Measurements from ENCODE around the gene SPOP. TPM values are rescaled to one million over a fixed set of nuclear protein-coding genes. Genes with fewer than 3 reads are reported as not detected.
"Not testable (repeated sequence)": the region's sequence is repeated elsewhere in the genome, so short reads cannot be mapped to it uniquely, and the experiment has no call there.

SPOP gene
- total RNA-seq, 4 donors from 2014 or later = 33.7 to 73.5 (median 50.4) TPM

DNA sequence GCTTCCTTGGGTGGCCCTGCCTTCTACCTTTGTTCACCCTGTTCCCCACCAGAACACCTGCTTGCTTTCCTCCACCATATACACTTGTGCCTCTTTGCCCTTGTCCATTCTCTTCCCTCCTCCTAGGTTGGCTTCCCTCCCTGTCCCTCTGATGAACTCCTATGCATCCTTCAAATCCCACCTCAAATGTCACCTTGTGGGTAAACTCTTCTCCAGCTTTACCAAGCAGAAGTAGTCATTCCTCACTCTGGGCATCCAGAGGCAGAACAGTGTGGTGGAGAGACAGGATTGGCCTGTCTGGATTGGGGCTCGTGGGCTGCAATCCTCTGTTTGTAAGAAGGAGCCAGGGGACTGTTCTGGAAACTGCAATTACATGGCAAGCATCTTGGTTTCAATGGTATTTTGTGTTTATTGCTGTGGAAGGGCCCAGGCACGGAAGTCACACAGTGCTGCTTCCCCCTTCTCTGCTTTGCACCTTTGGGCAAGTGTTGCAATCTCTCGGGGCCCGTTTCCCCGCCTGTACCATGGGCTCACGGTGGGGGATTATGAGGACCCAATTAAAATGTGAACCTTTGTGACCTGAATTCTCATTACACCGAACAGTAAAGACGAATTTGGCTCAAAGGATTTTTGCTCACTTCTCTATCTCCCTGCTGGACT lies 124.1 kb downstream of the SPOP start:
- ATAC-seq (ENCODE audit: low FRiP score) = no peak
- no peak for DNase-seq (ENCODE audit: low spot score)
- TF ChIP-seq, protein P1, sequence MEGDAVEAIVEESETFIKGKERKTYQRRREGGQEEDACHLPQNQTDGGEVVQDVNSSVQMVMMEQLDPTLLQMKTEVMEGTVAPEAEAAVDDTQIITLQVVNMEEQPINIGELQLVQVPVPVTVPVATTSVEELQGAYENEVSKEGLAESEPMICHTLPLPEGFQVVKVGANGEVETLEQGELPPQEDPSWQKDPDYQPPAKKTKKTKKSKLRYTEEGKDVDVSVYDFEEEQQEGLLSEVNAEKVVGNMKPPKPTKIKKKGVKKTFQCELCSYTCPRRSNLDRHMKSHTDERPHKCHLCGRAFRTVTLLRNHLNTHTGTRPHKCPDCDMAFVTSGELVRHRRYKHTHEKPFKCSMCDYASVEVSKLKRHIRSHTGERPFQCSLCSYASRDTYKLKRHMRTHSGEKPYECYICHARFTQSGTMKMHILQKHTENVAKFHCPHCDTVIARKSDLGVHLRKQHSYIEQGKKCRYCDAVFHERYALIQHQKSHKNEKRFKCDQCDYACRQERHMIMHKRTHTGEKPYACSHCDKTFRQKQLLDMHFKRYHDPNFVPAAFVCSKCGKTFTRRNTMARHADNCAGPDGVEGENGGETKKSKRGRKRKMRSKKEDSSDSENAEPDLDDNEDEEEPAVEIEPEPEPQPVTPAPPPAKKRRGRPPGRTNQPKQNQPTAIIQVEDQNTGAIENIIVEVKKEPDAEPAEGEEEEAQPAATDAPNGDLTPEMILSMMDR (IDR thresholded peaks at IDR 0.05) = no peak

DNA sequence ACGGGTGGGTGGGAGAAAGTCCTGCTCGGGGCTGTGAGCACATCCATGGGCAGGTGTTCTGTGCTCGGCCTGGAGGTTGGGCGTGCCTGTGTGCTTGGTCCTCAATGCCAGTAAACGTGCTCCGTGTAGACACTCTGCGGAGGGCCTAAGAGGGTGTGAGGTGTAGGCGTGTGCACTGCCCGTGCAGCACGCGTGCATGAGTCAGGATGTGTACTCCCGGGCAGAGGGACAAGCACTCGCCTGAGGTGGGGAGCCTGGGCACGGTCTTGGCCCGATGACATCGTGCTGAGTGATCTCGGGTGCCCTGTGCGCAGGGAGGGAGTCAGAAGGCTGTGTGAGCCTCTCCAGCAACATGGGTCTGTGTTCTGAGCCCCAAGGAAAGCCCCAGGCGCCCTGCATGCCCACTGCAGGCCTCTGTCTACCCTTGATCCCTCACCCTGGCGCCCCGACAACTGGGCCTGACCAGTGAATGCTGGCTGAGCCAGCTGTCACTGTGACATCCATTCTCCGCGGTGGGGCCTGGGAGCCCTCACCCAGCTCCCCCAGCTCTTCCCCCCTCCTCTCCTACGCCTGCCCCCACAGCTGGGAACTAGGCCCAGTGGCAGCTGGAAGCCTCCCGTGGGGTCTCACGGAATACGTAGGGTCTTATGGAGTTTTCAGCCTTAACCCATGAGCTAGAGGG lies 125.7 kb downstream of the SPOP start:
- TF ChIP-seq, protein P1 (IDR thresholded peaks at IDR 0.05) = no peak
- no peak for DNase-seq (ENCODE audit: low spot score)
- ATAC-seq (ENCODE audit: low FRiP score) = no peak

DNA sequence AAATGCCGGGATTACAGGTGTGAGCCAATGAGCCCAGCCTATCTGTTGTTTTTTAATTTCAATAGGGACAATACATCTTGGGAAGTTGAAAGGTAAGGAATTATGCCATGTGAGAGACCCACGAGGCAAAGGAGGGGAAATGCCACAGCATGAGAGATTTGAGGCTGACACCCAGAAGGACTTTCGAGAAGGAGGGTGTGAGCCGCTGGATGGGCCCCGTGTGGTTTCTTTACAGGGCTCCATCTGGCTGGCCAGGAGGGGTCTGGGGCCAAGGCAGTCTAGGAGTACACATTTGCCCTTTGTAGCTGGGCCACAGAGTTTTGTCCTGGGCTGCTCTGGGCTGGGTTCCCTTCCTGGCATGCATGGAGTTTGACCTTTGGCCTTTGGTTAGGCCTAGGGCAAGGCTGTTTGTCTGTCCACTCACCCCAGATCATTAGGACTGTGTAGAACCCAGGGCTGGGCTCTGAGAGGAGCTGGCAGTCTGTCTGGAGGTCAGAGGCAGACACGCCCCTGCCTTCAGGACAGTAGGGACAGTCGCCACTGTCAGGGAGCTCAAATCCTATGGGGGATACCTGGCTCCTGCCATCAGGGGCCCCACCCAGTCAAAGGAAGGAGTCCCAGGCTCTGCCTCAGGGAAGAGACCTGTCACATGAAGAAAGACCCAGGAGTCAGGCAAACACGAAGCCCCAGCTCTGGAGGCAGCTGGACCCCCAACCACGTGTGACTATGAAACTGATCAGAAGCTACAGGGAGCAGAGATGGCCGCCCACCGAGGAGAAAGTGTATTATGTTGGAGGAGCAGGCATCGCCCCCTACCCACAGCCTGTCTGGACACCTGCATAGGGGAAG lies 126.5 kb downstream of the SPOP start:
- ATAC-seq (ENCODE audit: low FRiP score) = no peak
- no peak for DNase-seq (ENCODE audit: low spot score)
- TF ChIP-seq, protein P1 (IDR thresholded peaks at IDR 0.05) = no peak

DNA sequence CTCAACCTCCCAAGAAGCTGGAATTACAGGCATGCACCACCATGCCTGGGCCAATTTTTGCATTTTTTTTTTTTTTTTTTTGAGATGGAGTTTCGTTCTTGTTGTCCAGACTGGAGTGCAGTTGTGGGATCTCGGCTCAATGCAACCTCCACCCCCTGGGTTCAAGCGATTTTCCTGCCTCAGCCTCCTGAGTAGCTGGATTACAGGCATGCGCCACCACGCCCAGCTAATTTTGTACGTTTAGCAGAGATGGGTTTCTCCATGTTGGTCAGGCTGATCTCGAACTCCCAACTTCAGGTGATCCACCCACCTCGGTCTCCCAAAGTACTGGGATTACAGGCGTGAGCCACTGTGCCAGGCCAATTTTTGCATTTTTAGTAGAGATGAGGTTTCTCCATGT lies 127.1 kb downstream of the SPOP start:
- not testable (repeated sequence) for ATAC-seq (ENCODE audit: low FRiP score); DNase-seq (ENCODE audit: low spot score)

DNA sequence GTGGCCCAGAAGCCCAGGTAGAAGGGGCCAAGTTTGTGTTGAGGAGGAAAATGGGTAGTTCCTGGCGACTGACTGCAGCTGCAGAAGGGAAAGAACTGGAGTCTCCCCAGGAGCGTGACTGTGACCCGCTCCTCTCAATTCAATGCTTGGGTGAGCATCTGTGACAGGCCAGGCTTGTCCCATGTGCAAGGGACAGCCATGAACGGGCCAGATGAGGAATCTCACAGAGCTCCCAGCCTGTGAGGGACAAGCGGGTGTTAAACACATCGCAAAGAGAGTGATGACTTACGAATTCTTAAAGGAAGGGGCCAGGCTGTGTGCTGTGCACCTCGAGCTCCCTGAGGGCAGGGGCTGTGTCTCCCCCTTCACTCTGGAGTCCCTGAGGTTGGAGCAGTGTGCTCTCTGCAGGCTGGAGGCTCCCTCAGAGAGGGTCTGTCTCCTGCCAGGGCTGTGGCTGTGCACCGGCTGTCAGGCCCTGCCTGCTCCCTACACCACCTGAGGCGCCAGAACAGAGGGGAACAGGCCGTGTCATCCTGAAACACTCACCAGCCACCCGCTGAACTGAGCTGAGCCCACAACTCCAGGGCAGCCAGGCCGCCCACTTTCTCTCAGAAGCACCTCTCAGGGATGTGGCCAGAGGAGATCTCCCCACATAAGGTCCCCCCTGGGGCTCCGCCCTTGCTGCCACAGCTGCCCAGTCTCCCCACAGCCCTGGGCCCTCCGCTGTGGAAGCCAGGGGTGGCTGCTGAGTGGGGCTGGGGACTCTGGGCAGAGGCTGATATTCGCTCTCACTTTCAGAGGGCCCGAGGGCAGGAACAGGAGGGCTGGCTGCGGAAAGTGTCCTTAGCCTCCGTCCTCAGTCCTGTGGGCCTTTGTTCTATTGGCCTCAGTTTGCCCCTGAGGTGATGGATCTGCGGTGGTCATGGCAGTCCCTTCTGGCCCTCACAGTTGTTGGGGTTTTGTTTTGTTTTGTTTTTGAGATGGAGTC lies 127.9 kb downstream of the SPOP start:
- DNase-seq (ENCODE audit: low spot score) (no peak), ATAC-seq (ENCODE audit: low FRiP score) (no peak)
- TF ChIP-seq, protein P1 (IDR thresholded peaks at IDR 0.05) = no peak

DNA sequence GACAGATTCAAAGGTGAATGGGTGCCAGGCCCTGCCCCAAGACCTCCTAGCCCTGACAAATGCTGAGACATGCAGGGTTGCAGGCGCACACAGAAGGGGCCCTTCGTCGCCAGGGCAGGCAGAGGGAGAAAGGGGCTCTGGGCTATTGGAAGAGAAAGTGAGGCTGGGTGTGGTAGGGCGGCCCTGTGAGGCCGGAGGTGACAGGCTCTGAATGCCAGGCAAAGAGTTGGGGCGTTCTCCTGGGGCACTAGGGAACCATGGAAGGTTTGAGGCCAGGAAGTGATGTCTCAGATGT lies 128.6 kb downstream of the SPOP start:
- TF ChIP-seq, protein P1 (IDR thresholded peaks at IDR 0.05) = no peak
- DNase-seq (ENCODE audit: low spot score) (no peak), ATAC-seq (ENCODE audit: low FRiP score) (no peak)

Other genes starting within 250 kb of the SPOP start
- 10 to 100 TPM in 3 of 4 donors, 1 to 10 TPM in 1; 6.5 to 44.6 (median 33.7) TPM for gene NGFR, start 182.8 kb downstream of the SPOP start, total RNA-seq
- 1 to 10 TPM; 2.9 to 7.4 (median 5.8) TPM for gene NXPH3, start 102.2 kb downstream of the SPOP start, total RNA-seq
- 10 to 100 TPM; 30.6 to 47.8 (median 43.3) TPM for gene SLC35B1, start 29.9 kb upstream of the SPOP start, total RNA-seq
- gene FAM117A, start 86.0 kb upstream of the SPOP start, total RNA-seq = 10 to 100 TPM in 2 of 4 donors, 1 to 10 TPM in 2; 4.1 to 15.8 (median 10.7) TPM
- gene KAT7, start 110.6 kb upstream of the SPOP start, total RNA-seq = 10 to 100 TPM; 19.9 to 32.6 (median 21.0) TPM
- gene TAC4, start 170.0 kb upstream of the SPOP start, total RNA-seq = not detected

Data from omental fat pad (tissue), 4 donors.